ENCODE data around the gene PHTF2.
"Not testable (repeated sequence)": the region's sequence is repeated elsewhere in the genome, so short reads cannot be mapped to it uniquely, and the experiment has no call there.

The PHTF2 gene

GRCh38 chr7:77782383-77782782, 16.2 kb upstream of the PHTF2 start:
- no peak for TF ChIP-seq CTCF (IDR thresholded peaks at IDR 0.05; ENCODE audit: control insufficient read depth, extremely low read depth, insufficient read depth)
- DNase-seq (ENCODE audit: low read depth) = no peak
- H3K4me3 ChIP-seq (ENCODE audit: low read depth, low read length) = no peak overlapping the region

- H3K4me3 ChIP-seq (ENCODE audit: low read depth, low read length) = no peak overlapping the region
- no peak for DNase-seq (ENCODE audit: low read depth)
- no peak for TF ChIP-seq CTCF (IDR thresholded peaks at IDR 0.05; ENCODE audit: control insufficient read depth, extremely low read depth, insufficient read depth)
Observed at GRCh38 chr7:77783111-77783510, 15.5 kb upstream of the PHTF2 start.

- no peak overlapping the region for H3K4me3 ChIP-seq (ENCODE audit: low read depth, low read length)
- TF ChIP-seq CTCF (IDR thresholded peaks at IDR 0.05; ENCODE audit: control insufficient read depth, extremely low read depth, insufficient read depth) = no peak
- DNase-seq (ENCODE audit: low read depth) = no peak
Observed at GRCh38 chr7:77783545-77783944, 15.0 kb upstream of the PHTF2 start.

- DNase-seq (ENCODE audit: low read depth) = not testable (repeated sequence)
Observed at GRCh38 chr7:77784426-77784825, 14.1 kb upstream of the PHTF2 start.

GRCh38 chr7:77786018-77786417, 12.6 kb upstream of the PHTF2 start:
- no peak for TF ChIP-seq CTCF (IDR thresholded peaks at IDR 0.05; ENCODE audit: control insufficient read depth, extremely low read depth, insufficient read depth)
- no peak overlapping the region for H3K4me3 ChIP-seq (ENCODE audit: low read depth, low read length)
- DNase-seq (ENCODE audit: low read depth) = no peak

More at GRCh38 chr7:77784426-77784825, 14.1 kb upstream of the PHTF2 start:
- not testable (repeated sequence) for H3K4me3 ChIP-seq (ENCODE audit: low read depth, low read length)

- no peak for TF ChIP-seq CTCF (IDR thresholded peaks at IDR 0.05; ENCODE audit: control insufficient read depth, extremely low read depth, insufficient read depth)
- DNase-seq (ENCODE audit: low read depth) = no peak
- no peak overlapping the region for H3K4me3 ChIP-seq (ENCODE audit: low read depth, low read length)
Observed at GRCh38 chr7:77786741-77787140, 11.8 kb upstream of the PHTF2 start.

- H3K4me3 ChIP-seq (ENCODE audit: low read depth, low read length) = no peak overlapping the region
- no peak for DNase-seq (ENCODE audit: low read depth)
- TF ChIP-seq CTCF (IDR thresholded peaks at IDR 0.05; ENCODE audit: control insufficient read depth, extremely low read depth, insufficient read depth) = no peak
Observed at GRCh38 chr7:77788327-77788902, 10.2 kb upstream of the PHTF2 start.

Measured in LNCaP clone FGC (cell line).